ENCODE data around the gene RSPH1.

DNA sequence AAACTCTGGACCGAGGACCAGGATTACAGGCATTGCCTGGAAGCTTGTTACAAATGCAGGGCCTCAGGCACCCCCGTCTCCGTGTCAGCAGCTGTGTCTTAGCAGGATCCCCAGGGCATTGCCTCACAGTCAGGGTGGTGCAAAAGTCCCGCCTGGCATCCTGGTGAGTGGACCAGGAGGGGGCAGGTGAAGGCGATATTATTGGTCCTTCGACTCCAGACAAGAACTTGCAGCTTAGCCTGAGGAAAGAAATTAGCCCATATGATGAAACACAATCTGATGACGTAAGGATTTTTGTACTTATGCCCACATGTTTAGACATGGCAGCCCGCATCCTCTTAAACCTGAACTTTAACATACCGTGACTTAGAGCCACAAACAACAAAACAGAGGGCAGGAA, 40.8 kb downstream of the RSPH1 start:
- TF ChIP-seq CTCF (conservative IDR thresholded peaks at IDR 0.05 in 1 of 2, IDR thresholded peaks at IDR 0.05 in 1 of 2; ENCODE audit: extremely low read depth in 1 of 2, insufficient read depth in 1 of 2, low read depth in 1 of 2, low read length in 2 of 2) (no peak), EZH2 (IDR thresholded peaks at IDR 0.05; ENCODE audit: borderline replicate concordance, low read length) (no peak)
